Motor neuron (in vitro differentiated cells): ENCODE results near the gene HDAC11. TPM values are rescaled to one million over a fixed set of nuclear protein-coding genes. Genes with fewer than 3 reads are reported as not detected.

Source experiments
- ATAC-seq, 8 experiments: fragments of 200-7000 bp; cut with Tn5 transposase; replicated peaks in 6 of 8; 2 replicates each; pipeline ENCODE4 v1.8.0; 2021; ENCODE audit warnings: mild to moderate bottlenecking in 8 of 8, moderate library complexity in 8 of 8
- H3K27ac ChIP-seq, 2 donors: fragments of 250-450 bp; sonication (Bioruptor Pico); 2 replicates each; pipeline ENCODE4 v1.9.0; 2021; ENCODE audit warnings: antibody characterized with exemption in 2 of 2, mild to moderate bottlenecking in 2 of 2, moderate library complexity in 1 of 2
- H3K4me1 ChIP-seq, 2 donors: fragments of 250-450 bp; sonication (Bioruptor Pico); replicated peaks in 1 of 2; 2 replicates each; pipeline ENCODE4 v1.6.1; 2021; ENCODE audit warnings: antibody characterized with exemption in 2 of 2, mild to moderate bottlenecking in 2 of 2, moderate library complexity in 1 of 2
- H3K4me3 ChIP-seq, 5 donors: fragments of 250-450 bp; sonication (Bioruptor Pico); 2 replicates each; pipeline ENCODE4 v1.9.0; 2021; ENCODE audit warnings: antibody characterized with exemption in 5 of 5, mild to moderate bottlenecking in 5 of 5, moderate library complexity in 4 of 5
- WGBS, 10 experiments: fragments of 450-650 bp; shearing (Covaris generic); methylation state at CpG; one replicate each; pipeline ENCODE4 v1.0.0; 2022; 5-methylcytosine and 5-hydroxymethylcytosine counted together
- in situ Hi-C, 9 experiments: fragments of 400-800 bp; cut with MboI; loops; one replicate each; pipeline ENCODE4 v1.15.0; 2021; ENCODE audit warnings: low sequenced_read_pairs in 9 of 9, low pct_unique_long_range_greater_than_20kb in 2 of 9; ENCODE audit not compliant: unreplicated experiment in 9 of 9
- total RNA-seq, 8 experiments: library from RNA; unstranded; fragments of 300-600 nt; gene quantifications; 2 replicates each; pipeline versions ENCODE4 v1.2.3 to v1.2.4, GENCODE V29; 2022

HDAC11 gene
- total RNA-seq, 8 experiments from 2014 or later = 2.7 to 23.8 (median 11.0) TPM

DNA sequence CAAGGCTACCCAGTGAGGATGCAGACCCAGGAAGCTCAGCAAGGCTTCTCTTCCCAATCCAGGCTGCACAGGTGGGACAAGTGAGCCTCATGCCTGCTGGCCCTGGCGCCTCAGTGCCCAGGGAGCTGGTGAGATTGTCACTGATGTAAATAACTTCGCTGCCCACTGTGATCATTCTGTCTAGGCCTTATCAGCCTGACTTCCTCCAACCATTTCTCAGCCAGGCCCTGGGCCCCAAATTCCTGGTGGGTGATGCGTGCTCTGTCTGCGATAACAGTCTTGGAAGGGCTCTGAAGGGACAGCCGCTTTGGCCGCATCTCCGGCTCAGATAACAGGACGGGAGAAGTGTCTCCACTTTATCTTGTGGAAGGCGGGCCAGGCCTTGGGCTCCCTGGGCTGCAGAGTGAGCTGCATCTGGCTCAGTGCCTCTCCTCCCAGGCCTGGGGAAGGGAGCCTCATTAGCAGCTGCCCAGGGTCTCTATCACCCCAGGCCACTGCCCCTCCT, 66.6 kb downstream of the HDAC11 start:
- H3K4me3 ChIP-seq = no peak overlapping the region
- 58 to 73% (median 66%) methylated on average over 4 of the region's 9 CpGs; no CpG with 5 or more reads in 7 of the 10 experiments for WGBS, 10 experiments
- peak in 5 of 8 experiments; percentile 48 to 66 (median 61) for ATAC-seq
- in situ Hi-C loops = no loop called here
- peaks cover 3 to 9% of the 10 kb centered on the region in 2 donors for H3K4me1 ChIP-seq
- peak overlapping the region in 1 of 2 donors; percentile 42 for H3K27ac ChIP-seq

DNA sequence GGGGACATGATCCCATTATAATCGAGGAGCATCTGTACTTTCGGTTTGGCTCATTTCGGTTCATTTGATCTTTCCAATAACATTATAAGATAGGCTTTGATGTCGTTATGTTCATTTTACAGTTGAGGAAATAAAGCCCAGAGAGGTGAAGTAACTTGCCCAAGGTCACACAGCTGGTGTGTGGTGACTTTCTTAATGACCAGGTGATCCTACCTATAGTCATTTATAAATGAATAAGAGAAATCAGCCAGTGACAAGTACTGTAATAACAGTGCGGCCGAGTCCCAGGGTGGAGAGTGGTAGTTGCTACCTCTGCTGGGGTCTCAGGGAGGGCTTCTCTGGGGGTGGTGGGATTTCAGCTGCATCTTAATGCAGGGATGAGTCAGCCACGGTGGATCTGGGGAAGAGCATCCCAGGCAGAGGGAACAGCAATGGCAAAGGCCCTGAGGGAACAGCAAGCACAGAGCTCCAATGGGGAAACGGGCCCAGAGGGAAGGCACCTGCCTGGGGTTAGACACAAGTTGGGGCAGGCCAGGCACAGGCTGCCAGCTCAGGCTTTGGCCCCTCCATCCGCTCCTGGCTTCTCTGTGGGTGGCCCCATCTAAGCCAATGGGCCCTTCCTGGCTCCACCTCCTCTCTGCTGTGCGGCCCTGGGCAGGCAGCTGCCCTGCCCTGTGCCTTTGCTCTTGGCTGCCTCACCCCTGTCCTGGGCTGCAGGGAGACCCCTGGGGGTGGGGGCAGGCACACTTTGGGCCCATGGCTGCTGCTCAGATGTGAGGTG, 67.7 kb downstream of the HDAC11 start:
- Histone ChIP-seq H3K4me1 (peaks cover 3 to 9% of the 10 kb centered on the region in 2 donors), H3K4me3 (no peak overlapping the region), H3K27ac (no peak overlapping the region)
- in situ Hi-C loops = no loop called here
- no peak for ATAC-seq
- 40 to 100% (median 97%) methylated on average over 1 to 5 of the region's 10 CpGs; no CpG with 5 or more reads in 2 of the 10 experiments for WGBS, 10 experiments

DNA sequence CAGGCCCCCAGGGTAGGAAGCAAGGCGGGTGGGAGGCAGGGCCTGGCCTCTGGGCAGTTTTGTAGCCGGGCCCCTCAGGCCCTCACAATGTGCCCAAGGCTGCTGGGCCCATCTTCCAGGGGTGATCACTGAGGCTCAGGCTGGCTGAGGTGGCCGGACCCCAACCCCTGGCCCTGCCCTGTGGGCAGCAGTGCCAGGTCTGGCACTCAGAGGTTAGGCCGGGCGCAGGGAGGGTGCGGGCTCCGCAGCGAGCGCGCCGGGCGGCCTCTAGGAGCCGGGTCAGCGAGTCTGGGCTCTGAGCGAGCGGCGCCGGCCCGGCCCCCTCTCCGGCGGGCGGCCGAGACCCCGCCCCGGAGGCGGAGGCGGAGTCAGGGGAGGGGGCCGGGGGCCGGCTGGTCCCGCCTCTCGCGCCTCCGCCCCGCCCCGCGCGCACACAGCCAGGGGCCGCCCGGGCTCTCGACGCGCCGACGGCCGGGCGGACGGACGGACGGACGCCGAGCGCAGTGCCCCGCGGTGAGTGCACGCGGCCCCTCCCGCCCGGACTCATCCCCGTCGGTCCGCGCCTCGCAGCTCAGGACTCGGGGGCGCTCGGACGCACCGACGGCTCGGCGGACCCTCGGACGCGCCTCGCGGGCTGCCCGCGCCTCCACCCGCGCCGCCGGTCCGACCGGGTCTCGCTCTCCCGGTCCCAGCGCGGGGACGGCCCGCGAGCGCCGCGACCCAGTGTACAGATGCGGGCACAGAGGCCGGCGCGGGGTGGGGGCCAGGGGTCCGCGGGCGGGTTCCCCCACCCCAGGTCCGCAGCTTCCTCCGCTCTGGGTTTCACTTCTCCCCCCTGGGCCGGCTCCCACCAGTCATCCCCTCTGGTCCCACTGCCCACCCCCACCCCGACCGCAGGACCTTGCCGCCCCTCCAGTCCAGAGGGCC, 68.9 kb downstream of the HDAC11 start, which contains the start of gene FBLN2:
FBLN2 (plus strand) TSS at position 430 of the 927 bp plus-strand sequence. CDS start 21,231 bp downstream, outside the sequence.
- in situ Hi-C loops = no loop called here
- Histone ChIP-seq H3K4me1 (peaks cover 3 to 9% of the 10 kb centered on the region in 2 donors), H3K27ac (no peak within 1 kb of the TSS), H3K4me3 (peak within 1 kb of the TSS in 4 of 5 donors; percentile 12 to 30 (median 26))
- WGBS, 10 experiments = 12 to 20% methylated on average over 1 to 5 of the region's 107 CpGs; no CpG with 5 or more reads in 8 of the 10 experiments
- ATAC-seq = peak; percentile 69 to 98 (median 76)

DNA sequence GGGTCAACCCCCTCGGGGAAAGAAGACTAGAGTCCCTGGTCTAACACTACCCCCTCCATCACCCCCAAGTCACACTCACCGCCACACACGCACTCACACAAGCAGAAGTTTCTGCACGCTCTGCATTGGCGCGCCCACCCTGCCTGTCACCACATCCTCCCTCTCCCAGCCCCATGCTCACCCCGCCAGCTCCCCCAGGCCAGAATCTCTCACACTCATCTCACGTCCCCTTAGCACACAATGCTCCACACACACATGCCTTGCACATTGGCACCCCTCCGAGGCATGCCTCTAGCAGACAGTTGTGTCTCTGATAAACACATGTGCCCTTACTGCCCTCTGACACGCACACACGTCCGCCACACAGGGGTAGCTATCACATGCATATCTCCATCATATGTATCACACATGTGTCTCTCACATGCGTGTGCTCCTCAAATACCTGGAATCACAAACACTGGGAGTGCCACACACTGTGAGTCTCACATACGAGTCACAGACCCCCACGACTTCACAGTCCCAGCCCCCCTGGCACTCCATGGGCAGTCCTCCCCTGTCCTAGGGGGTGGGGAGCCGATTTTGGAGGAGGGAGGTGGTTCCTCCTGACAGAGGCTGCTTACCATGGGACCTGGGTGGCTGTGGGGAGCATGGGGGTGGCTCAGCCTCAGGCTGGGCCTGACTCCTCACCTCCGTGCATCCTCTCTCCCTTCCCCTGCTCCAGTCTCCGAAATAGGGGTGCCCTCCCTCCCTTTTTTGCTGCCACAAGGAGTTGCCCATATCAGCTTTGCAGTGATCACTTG, 69.7 kb downstream of the HDAC11 start:
- H3K27ac ChIP-seq = no peak overlapping the region
- H3K4me1 ChIP-seq = peaks cover 3 to 9% of the 10 kb centered on the region in 2 donors
- ATAC-seq = peak in 2 of 8 experiments; percentile 1 to 2
- in situ Hi-C loops = no loop called here
- H3K4me3 ChIP-seq = no peak overlapping the region
- 40 to 100% (median 67%) methylated on average over 1 to 7 of the region's 18 CpGs; no CpG with 5 or more reads in 5 of the 10 experiments for WGBS, 10 experiments

- Histone ChIP-seq H3K4me1 (peaks cover 3 to 9% of the 10 kb centered on the region in 2 donors), H3K27ac (no peak overlapping the region), H3K4me3 (no peak overlapping the region)
- 60 to 93% (median 80%) methylated on average over 1 to 2 of the region's 2 CpGs; no CpG with 5 or more reads in 7 of the 10 experiments for WGBS, 10 experiments
- ATAC-seq = no peak
- in situ Hi-C loops = no loop called here
Observed at GRCh38 chr3:13550423-13550690, 70.3 kb downstream of the HDAC11 start.

DNA sequence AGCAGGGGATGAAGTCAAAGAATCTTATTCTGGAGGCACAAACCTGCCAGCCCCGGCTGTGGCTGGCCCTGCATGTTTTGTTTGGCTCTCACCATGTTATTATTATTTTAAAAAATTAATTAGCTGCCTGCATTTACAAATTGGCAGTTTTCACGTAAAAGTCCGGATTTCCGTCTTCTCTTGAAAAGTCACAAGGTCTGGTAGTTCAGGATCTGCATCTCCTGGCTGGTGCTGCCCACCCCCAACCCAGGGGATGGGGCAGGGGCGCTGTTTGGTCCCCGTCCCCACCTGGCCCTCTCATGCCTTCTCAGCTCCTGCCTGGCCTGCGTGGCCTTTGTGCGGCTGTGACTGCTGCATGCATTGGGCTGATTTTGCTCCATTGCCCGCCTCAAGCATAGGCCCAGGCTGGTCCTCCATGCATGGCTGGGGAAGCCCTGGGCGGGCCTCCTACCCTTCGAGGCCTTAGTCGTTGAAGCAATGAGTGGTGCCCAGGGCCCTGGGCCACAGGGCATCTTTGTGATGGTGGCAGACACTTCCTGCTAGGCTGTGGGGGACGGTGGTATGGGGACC, 70.8 kb downstream of the HDAC11 start:
- in situ Hi-C loops = no loop called here
- H3K4me1 ChIP-seq = peaks cover 3 to 9% of the 10 kb centered on the region in 2 donors
- 20 to 84% (median 69%) methylated on average over 1 to 8 of the region's 13 CpGs; no CpG with 5 or more reads in 4 of the 10 experiments for WGBS, 10 experiments
- H3K27ac ChIP-seq = no peak overlapping the region
- no peak overlapping the region for H3K4me3 ChIP-seq
- no peak for ATAC-seq

DNA sequence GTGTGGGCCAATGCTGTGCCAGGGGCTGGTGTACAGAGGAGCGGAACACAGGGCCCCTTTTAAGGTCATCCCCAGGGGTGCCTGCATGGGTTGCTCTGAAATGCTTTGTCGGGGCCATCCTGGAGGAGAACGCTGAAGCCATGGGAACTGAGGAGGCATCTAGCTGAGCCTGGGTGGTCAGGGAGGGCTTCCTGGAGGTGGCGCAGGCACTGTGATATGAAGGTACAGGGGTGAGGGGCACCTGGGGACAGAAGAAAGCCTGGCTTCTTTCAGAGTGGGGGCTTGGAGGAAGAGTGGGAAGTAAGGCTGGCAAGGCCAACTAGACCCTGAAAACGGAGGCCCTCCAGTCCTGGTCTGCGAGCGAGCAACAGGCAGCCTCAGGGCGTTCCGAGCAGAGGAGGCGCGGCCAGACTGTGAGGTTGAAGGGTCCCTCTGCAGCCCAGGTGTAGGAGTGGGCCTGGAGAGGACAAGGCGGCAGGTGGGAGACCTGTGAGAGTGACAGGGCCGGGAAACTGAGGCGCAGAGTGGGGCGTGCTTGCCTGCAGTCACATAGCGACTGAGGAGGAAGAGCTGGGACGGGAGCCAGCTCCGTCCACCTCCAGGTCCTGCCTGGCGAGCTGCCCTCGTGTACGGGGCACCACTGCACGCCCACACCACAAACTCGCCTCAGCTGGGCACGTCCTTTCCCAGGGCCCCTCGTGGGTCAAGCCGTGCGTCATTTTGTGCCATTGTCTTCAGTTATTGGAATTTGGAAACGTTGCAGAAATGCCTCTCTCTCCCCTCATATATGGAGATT, 72.9 kb downstream of the HDAC11 start:
- no peak for ATAC-seq
- in situ Hi-C loops = no loop called here
- WGBS, 10 experiments = 17 to 100% (median 80%) methylated on average over 1 to 10 of the region's 28 CpGs; no CpG with 5 or more reads in 5 of the 10 experiments
- Histone ChIP-seq H3K4me1 (peaks cover 0 to 9% of the 10 kb centered on the region in 2 donors), H3K27ac (no peak overlapping the region), H3K4me3 (no peak overlapping the region)

GRCh38 chr3:13553686-13554085, 73.6 kb downstream of the HDAC11 start:
- 0 to 100% (median 64%) methylated on average over 1 to 4 of the region's 12 CpGs; no CpG with 5 or more reads in 2 of the 10 experiments for WGBS, 10 experiments
- in situ Hi-C loops = no loop called here
- Histone ChIP-seq H3K4me1 (peaks cover 0 to 9% of the 10 kb centered on the region in 2 donors), H3K27ac (no peak overlapping the region), H3K4me3 (no peak overlapping the region)
- no peak for ATAC-seq

DNA sequence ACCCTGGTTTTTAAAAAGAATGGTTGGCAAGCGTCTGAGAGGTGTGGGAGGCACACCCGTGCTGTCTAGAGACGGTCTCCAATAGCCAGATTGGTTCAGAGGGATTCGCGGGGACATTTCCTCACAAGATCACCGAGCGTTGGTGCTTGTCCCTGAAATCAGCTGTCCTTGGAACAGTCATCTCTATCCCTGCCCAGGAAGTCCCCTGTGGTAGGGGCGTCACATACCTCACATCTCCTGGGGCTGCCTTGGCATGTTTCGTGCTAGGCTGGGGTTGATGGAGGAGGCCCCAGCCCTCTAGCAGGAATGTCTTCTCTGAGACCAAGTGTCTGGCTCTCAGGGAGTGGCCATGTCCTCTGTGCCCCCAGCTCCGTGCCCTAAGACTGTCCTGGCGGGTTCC, 75.6 kb downstream of the HDAC11 start:
- peaks cover 0 to 9% of the 10 kb centered on the region in 2 donors for H3K4me1 ChIP-seq
- WGBS, 10 experiments = no CpG with 5 or more reads among the region's 11 CpGs
- H3K4me3 ChIP-seq = no peak overlapping the region
- in situ Hi-C loops = no loop called here
- no peak overlapping the region for H3K27ac ChIP-seq
- no peak for ATAC-seq
